Activated T-cell treated with anti-CD3 and anti-CD28 coated beads for 4 hours (primary cell): ENCODE data around the gene APOC4.
A peak's percentile ranks its signal among the peaks of the same experiment; 100 is the strongest.
"Not testable (repeated sequence)": the region's sequence is repeated elsewhere in the genome, so short reads cannot be mapped to it uniquely, and the experiment has no call there.

ENCODE experiments used
- DNase-seq: peaks from one replicate; pipeline ENCODE4 v3.0.0-alpha.2; 2020

APOC4 gene

DNA sequence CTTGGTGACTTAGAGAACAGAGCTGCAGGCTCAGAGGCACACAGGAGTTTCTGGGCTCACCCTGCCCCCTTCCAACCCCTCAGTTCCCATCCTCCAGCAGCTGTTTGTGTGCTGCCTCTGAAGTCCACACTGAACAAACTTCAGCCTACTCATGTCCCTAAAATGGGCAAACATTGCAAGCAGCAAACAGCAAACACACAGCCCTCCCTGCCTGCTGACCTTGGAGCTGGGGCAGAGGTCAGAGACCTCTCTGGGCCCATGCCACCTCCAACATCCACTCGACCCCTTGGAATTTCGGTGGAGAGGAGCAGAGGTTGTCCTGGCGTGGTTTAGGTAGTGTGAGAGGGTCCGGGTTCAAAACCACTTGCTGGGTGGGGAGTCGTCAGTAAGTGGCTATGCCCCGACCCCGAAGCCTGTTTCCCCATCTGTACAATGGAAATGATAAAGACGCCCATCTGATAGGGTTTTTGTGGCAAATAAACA, 17.8 kb upstream of the APOC4 start:
- DNase-seq = no peak

DNA sequence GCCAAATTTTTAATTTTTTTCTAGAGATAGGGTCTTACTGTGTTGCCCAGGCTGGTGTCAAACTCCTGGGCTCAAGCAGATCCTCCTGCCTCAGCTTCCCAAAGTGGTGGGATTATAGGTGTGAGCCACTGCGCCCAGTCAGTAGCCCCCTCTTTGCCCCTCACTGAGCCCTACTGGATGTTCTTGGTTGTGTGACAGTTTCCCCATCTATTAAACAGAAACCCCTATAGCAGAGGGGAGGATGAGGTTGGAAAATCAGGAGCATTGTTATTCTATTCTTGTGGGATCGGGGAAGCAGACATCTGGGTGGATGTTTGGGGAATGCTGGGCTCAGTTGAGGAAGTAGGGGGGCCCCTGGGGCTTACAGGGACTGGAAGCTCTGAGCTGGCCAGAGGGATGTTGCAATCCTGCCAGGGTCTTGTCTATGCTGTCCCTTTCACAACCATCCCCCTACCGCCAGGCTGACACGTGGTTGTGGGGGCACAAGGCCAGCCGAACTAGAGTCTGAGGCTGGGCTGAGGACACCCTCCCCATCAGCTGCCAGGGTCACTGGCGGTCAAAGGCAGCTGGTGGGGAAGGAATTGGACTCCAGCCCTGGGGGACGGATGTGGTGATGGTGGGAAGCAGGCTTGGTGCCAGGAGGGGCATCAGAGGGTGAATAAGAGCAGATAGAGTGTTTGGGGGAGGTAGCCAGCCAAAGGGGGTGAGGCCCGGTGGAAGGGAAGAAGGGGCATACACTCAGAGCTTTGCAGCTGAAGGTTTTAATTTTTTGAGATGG, 16.7 kb upstream of the APOC4 start:
- no peak for DNase-seq

DNA sequence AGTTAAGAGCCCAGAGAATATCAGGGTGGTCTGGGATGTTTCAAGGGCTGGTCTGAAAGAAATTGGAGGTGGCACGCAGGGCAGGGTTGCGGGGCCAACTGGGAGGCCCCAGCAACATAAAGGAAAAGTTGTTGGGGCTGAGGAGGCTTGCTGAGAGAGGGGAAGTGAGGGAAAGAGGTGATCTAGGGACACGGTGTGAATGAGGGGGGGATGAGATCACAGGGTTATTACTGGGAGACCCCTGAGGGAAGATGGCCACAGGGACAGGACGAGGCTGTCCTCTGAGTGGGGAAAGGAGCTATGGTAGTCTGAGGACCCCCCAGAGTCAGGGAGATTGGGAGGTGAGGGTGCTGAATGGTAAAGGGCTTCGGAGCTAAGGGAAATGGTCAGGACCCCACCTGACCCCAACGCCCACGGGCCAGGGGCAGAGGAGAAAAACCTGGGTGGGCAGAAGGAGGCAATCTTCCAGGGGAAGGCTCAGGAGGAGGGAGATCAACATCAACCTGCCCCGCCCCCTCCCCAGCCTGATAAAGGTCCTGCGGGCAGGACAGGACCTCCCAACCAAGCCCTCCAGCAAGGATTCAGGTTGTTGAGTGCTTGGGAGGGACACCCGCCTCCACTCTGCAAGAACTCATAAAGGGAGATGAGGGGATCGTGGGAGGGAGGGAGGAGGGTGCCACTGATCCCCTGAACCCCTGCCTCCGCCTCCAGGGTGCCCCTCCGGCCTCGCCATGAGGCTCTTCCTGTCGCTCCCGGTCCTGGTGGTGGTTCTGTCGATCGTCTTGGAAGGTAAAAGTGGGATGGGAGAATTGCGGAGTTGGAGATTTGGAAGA, 15.6 kb upstream of the APOC4 start:
- DNase-seq = not testable (repeated sequence)

DNA sequence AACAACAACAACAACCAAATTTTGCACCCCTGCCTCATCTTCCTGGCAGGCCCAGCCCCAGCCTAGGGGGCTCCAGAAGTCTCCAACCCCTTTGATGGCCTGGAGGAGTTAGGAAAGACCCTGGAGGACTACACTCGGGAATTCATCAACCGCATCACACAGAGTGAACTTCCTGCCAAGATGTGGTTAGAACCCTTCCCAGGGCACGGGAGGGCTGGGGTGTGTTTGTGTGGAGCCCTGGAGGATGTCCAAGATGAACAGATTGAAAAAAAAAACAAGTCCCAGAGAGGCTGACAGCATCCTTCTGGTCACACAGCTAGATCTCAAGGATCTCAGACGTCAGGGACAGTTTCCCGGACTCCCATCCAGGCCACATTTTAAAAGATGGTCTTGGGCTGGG, 14.3 kb upstream of the APOC4 start:
- no peak for DNase-seq

DNA sequence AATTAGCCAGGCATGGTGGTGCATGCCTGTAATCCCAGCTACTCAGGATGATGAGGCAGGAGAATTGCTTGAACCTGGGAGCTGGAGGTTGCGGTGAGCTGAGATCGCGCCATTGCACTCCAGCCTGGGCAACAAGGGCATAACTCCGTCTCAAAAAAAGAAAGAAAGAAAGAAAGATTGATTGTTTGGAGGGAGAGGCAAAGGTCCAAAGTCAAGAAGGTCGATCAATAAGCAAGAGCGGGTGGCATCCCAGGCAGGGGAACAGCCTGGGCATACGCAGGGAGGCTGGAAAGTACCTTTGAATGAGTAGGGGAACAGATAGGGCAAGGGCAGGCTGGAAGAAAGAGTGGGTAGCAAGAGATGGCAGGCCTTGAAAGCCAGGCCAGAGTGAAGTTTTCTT, 11.9 kb upstream of the APOC4 start:
- no peak for DNase-seq

DNA sequence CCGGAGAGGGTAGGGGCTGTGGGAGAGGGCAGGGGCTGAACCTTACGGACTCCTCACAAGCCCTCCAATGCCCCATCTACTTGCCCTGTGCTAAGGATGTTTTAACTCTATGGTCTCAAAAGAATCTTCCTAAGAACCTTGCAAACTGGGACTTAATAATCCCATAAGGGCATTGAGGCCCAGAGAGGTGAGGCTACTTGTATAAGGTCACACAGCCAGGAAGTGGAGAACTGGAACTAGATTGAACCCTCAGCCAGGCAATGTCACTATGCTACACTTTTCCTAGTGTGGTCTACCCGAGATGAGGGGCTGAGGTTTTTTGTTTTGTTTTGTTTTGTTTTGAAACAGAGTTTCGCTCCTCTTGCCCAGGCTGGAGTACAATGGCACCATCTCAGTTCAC, 10.5 kb upstream of the APOC4 start:
- DNase-seq = no peak

DNA sequence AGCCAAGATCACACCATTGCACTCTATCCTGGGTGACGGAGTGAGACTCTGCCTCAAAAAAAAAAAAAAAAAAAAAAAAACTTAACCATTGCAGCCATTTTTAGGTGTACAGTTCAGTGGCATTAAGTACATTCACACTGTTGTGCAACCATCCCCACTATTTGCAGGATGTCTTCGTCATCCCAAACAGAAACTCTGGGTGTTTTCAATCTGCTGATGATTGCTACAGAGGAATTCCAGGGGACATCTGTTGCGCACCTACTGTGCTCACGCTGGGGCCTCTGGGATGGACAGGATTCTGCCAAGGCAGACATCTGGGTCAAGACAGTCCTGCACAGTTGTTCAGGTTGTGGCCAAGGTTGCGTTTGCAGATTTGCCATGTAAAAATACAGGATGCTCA, 2.4 kb upstream of the APOC4 start:
- no peak for DNase-seq

DNA sequence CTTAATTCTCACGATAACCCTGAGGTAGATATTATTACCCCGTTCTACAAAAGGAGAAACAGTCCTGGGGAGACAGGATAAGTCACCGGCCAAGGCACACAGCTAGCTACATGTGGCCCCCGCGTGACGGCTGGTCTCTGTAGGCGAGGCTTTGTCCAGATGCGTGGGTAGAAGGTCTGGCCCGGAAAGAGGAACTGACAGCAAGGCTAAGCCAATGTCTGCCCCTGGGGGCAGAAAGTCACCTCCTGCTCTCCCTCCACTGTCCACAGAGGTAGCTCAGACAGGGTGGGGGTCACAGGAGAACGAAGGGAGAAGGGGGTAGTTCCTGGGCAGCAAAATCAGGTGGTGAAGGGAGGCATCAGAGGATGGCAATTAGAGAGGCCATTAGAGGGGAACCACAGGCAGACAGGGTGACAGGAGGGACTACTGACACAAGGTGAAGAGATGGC, 1.8 kb downstream of the APOC4 start:
- DNase-seq = no peak

DNA sequence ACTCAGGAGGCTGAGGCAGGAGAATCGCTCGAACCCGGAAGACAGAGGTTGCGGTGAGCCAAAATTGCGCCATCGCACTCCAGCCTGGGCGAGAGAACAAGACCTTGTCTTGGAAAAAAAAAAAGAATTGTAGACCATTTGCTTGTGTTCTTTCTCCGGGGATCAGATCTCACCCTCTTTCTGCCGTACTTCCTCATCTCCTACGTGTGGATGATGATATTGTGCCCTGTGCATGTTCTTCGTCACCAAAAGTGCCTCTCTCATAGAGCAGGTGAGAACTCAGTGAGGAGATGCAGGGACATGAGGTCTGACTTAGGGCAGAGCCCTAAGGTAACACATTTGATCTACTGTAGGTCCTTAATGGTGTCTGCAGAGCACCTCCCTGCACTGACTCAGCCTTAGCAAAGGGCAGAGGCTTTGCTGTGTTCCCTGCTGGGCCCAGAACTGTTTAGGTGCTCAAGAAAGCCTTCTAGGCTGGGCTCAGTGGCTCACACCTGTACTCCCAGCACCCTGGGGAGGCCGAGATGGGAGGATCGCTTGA, 5.1 kb downstream of the APOC4 start:
- no peak for DNase-seq

DNA sequence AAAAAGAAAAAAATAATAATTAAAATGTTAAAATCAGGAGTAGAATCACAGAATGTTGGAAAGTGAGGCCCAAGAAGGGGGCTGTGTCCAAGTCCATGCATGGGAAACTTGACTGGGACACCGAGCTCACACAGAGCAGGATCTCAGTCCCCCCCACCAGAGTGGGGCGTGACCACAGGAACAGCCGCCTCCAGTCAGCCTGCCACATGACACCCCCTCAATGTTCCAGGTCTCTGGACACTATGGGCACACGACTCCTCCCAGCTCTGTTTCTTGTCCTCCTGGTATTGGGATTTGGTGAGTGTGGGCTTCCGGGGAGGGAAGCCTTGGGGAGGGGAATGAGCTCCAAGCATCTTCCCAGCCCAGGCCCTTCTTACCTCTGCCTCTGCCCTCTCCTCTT, 6.2 kb downstream of the APOC4 start:
- DNase-seq = no peak

DNA sequence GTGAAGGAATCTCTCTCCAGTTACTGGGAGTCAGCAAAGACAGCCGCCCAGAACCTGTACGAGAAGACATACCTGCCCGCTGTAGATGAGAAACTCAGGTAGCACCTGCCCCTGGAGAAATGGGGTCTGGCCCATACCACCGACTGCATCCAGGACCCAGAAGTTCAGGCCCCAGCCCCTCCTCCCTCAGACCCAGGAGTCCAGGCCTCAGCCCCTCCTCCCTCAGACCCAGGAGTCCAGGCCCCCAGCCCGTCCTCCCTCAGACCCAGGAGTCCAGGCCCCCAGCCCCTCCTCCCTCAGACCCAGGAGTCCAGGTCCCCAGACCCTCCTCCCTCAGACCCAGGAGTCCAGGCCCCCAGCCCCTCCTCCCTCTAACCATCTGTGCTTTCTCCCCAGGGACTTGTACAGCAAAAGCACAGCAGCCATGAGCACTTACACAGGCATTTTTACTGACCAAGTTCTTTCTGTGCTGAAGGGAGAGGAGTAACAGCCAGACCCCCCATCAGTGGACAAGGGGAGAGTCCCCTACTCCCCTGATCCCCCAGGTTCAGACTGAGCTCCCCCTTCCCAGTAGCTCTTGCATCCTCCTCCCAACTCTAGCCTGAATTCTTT, 6.8 kb downstream of the APOC4 start:
- DNase-seq = no peak

DNA sequence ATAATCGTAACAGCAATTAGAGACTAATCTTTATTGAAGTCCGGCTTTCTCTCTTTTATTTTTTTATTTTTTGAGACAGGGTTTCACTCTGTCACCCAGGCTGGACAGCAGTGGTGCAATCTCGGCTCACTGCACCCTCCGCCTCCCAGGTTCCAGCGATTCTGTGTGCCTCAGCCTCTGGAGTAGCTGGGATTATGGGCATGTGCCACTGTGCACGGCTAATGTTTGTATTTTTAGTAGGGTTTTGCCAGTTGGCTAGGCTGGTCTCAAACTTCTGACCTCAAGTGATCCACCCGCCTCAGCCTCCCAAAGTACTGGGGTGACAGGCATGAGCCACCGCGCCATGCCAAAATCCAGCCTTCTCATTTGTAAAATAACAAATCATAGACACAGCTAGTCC, 7.5 kb downstream of the APOC4 start:
- no peak for DNase-seq

DNA sequence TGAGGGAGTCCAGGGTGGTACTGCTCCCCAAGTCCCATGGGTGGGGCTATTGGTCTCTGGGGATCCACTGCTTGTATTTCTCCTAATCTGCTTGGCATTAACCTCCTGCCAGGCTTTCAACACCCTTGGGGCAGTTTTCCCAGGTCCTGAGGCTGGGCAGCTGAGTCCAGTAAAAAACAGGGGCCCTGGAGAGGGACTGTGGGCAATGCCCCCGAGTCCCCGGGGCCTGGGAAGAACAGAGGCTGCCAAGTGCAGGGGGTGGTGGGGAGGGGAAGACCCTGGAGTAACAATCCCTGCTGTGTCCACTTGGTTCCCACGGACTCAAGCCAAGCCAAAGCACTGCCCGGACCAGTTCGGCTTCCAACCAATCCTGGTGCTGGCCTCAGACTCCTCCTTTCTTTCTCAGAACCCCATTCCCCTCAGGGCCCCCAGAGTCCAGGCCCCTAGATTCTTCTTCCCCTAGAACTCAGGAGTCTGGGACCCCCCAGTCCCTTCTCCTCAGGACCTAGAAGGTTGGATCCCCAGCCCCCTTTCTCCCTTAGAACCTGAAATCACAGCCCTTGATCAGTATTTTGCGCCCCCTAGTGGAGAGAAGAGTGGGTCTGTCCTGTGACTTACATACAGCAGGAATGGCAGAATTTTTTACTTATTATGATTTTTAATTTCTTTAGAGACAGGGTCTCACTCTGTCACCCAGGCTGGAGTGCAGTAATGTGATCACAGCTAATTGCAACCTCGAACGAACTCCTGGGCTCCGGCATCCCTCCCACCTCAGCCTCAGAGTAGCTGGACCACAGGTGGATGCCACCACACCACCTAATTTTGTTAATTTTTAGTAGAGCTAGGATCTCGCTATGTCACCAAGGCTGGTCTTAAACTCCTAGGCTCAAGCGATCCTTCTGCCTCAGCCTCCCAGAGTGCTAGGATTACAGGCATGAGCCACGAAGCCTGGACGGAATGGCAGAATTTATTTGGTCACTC, 9.4 kb downstream of the APOC4 start:
- DNase-seq = peak; percentile 51

DNA sequence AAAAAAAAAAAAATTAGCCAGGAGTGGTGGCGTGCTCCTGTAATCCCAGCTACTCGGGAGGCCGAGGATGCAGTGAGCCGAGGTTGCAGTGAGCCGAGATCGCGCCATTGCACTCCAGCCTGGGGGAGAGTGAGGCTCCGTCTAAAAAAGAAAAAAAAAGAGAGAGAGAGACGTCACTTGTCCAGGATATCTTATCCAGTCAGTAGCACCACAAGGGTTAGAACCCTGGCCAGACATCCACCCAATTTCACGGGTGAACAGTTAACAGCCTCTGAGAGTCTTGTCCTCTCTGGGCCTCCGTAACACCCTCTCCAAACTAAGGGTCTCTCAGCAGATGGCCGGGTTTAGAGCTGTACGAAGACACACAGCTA, 12.2 kb downstream of the APOC4 start:
- no peak for DNase-seq

DNA sequence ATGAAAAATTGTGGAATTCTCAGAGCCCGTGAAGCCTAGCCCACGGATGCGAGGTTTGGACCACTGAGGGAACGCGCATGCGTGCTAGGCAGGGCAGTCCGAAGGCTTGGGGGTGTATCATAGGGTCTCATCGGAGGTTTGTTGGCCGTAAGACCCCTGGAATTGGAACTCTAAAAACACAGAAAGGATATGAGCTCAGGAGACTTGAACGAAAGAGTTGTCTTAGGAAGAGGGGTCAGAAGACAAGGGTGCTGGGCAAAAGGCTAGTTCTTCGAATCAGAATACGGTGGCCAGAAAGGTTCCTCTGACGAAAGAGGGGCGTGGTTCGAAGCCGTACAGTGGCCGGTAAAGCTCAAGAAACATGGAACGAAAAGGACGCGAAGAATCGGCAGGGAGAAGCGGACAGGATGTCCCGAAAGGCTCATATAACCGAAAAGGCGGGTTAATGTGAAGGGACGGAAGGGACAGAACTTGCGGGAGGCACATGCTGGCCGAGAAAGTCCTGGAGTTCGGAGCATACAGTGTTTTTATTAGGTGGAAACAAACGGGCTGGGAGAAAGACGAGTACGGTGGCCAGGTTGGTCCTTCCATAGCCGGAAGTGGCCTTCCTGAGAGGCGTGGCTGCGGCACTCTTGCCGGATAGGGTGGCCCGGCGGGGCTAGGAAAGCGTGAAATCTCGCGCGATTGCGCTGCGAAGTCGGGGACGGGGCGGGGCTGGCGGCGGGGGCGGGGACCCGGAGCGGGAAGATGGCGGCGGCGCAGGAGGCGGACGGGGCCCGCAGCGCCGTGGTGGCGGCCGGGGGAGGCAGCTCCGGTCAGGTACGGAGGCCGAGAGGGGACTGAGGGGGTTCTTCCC, 12.8 kb downstream of the APOC4 start, which contains the start of gene CLPTM1:
Gene CLPTM1 (plus strand): TSS at position 732 of the 856 bp plus-strand sequence. CDS start 16 bp downstream, at position 748.
- peak; percentile 95 for DNase-seq

DNA sequence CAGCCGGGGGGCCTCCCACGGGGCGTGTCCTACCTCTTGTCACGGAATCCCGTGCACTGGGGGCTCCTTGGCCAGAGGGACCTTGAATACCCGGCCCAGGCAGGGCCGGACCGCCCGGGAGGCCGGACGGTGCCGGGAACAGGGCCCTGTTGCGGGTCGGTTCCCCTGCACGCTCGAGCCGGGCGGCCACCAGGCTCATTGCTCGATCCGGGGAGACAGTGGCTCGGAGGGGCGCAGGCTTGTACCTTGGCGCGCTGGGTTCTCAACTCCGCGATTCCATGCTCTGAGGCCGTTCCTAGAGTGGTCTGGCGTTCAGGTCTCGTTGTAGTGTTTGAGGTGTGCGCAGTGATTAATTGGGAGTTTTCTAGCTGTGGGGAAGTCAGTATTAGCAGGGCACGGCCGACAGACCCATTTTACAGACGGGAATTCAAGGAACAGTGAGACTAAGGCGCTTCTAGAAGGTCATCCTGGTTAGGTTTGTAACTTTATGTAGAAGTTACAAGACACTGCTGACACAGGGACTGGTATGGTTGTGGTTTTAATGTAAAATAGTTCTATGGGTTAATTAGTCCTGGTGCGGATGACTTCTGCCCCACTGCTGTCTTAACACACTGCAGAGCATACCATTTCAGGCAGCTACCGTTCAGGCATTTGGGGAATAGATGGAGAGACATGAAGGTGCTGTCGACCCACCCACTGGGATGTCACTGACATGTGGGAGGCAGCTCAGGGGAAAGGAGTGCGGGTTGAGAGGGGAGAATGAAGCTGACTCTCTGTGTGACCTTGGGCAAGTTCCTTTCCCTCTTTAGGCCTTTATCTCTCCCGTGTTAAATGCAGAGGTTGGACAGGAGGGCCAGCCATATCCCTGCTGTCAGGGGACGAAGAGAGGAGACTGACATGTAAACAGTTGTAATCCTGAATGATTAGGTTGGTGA, 13.7 kb downstream of the APOC4 start:
- DNase-seq = no peak

DNA sequence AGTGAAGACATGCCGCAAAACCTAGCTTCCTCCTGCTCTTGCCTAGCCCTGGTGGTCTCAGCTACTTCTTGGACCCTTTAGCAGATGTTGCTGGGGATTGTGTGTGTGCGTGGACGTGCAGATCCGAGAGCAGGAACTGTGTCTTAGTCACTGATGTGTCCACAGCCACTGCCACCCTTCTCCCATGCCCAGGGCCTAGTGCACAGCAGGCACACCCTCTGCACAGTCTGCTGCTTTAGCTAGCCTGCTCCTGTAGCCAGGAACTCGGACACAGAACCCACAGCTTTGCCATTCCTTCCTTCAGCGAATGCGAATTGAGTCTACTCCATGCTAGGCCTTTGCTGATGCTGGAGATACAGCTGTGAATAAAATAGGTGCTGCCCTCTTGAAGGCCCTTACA, 15.5 kb downstream of the APOC4 start:
- no peak for DNase-seq

DNA sequence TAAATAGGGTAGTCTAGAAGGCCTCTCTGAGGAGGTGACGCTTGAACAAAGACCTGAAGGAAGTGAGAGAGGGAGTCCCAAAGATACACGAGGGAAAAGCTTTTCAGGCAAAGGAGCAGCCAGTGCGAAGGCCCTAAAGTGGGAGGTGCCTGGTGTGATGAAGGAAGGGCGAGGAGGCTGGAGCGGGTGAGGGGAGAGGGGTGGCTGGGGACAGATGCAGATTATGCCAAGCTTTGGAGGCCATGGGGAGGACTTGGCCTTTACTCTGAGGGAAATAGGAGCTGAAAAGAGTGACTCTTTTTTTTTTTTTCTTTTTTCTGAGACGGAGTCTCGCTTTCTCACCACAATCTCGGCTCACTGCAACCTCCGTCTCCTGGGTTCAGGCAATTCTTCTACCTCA, 16.1 kb downstream of the APOC4 start:
- no peak for DNase-seq

DNA sequence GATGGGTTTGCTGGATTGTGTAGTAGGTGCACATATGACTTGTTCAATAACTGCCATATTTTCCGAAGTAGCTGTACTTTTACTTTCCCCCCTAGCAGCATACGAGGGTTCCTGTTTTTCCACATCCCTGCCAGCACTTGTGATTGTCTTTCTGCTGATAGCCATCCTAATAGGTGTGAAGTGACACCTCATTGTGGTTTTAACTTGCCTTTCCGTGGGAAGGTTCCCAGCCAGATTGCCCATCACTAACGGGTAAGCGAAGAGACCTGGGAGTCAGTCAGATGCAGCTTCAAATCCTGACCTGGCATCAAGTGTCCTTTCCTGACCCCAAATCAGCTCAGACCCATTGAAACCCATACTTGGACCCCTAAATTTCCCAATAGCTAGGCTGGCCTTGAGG, 17.7 kb downstream of the APOC4 start:
- no peak for DNase-seq
